Neural cell (in vitro differentiated cells): ENCODE data around the gene ZNRF1. TPM values are rescaled to one million over a fixed set of nuclear protein-coding genes. Genes with fewer than 3 reads are reported as not detected.

Experiments
- H2AFZ ChIP-seq: fragments of 200-600, 300-800 bp; sonication (generic), shearing (Covaris generic); 2 replicates; pipeline ENCODE4 v1.6.0; 2014; ENCODE audit warnings: low read depth, mild to moderate bottlenecking, antibody characterized with exemption, low read length, moderate library complexity
- H3F3A ChIP-seq: fragments of 200-600 bp; shearing (Covaris generic); 2 replicates; pipeline ENCODE4 v1.6.1; 2016; ENCODE audit warnings: mild to moderate bottlenecking, moderate library complexity, mixed read lengths, antibody characterized with exemption, low read length; ENCODE audit not compliant: insufficient read depth, poor library complexity, severe bottlenecking
- H3K27ac ChIP-seq: fragments of 200-600, 300-800 bp; sonication (generic), shearing (Covaris generic); 2 replicates; pipeline ENCODE4 v1.5.1; 2014; ENCODE audit warnings: mild to moderate bottlenecking, low read length, moderate library complexity
- H3K27me3 ChIP-seq: fragments of 300-800, 200-600 bp; sonication (generic), shearing (Covaris generic); 2 replicates; pipeline ENCODE4 v1.6.0; 2014; ENCODE audit warnings: mild to moderate bottlenecking, low read depth, low read length, moderate library complexity; ENCODE audit not compliant: insufficient read depth
- H3K36me3 ChIP-seq: fragments of 300-800, 200-600 bp; sonication (generic), shearing (Covaris generic); 2 replicates; pipeline ENCODE4 v1.5.1; 2014; ENCODE audit warnings: mild to moderate bottlenecking, antibody characterized with exemption, low read length, moderate library complexity; ENCODE audit not compliant: insufficient read depth
- H3K4me2 ChIP-seq: fragments of 300-800, 200-600 bp; sonication (generic), shearing (Covaris generic); 2 replicates; pipeline ENCODE4 v1.6.0; 2014; ENCODE audit warnings: mild to moderate bottlenecking, low read length
- H3K4me3 ChIP-seq: fragments of 300-800, 200-600 bp; sonication (generic), shearing (Covaris generic); 2 replicates; pipeline ENCODE4 v1.5.1; 2014; ENCODE audit warnings: mild to moderate bottlenecking, low read length, moderate library complexity
- H3K79me2 ChIP-seq: fragments of 200-600 bp; shearing (Covaris generic); replicated peaks from 2 replicates; pipeline ENCODE4 v1.6.0; 2014; ENCODE audit warnings: mild to moderate bottlenecking, low read length, moderate library complexity; ENCODE audit not compliant: insufficient read depth
- H3K9ac ChIP-seq: fragments of 300-800, 200-600 bp; sonication (generic), shearing (Covaris generic); 2 replicates; pipeline ENCODE4 v1.6.1; 2016; ENCODE audit warnings: mild to moderate bottlenecking, low read length, mixed read lengths
- H3K9me2 ChIP-seq: fragments of 200-600 bp; shearing (Covaris generic); 2 replicates; pipeline ENCODE4 v1.6.1; 2016; ENCODE audit warnings: mild to moderate bottlenecking, low read length, mixed read lengths; ENCODE audit not compliant: insufficient read depth
- H3K9me3 ChIP-seq: fragments of 200-600, 300-800 bp; sonication (generic), shearing (Covaris generic); 2 replicates; pipeline ENCODE4 v1.6.1; 2016; ENCODE audit warnings: mild to moderate bottlenecking, mixed run types, low read length, moderate library complexity, mixed read lengths
- H4K20me1 ChIP-seq: fragments of 200-600 bp; shearing (Covaris generic); 2 replicates; pipeline ENCODE4 v1.6.1; 2016; ENCODE audit warnings: mild to moderate bottlenecking, mixed run types; ENCODE audit not compliant: insufficient read depth
- CTCF ChIP-seq: fragments of 450-650 bp; IDR thresholded peaks from 2 replicates; pipeline ENCODE4 v1.5.1; 2014; ENCODE audit warnings: antibody characterized with exemption, mild to moderate bottlenecking, moderate library complexity; ENCODE audit not compliant: poor library complexity, severe bottlenecking
- EP300 ChIP-seq: fragments of 450-650 bp; conservative IDR thresholded peaks from 2 replicates; pipeline ENCODE4 v1.6.1; 2014; ENCODE audit warnings: antibody characterized with exemption, mild to moderate bottlenecking, moderate library complexity; ENCODE audit not compliant: poor library complexity, severe bottlenecking
- EZH2 ChIP-seq: fragments of 200-600, 300-800 bp; shearing (Covaris generic), sonication (generic); IDR thresholded peaks from 2 replicates; pipeline ENCODE4 v1.6.1; 2014; ENCODE audit warnings: antibody characterized with exemption, low read length, borderline replicate concordance, mild to moderate bottlenecking; ENCODE audit not compliant: insufficient read depth, poor library complexity, severe bottlenecking
- MXI1 ChIP-seq: fragments of 450-650 bp; conservative IDR thresholded peaks from 2 replicates; pipeline ENCODE4 v1.6.1; 2014; ENCODE audit warnings: antibody characterized with exemption, mild to moderate bottlenecking; ENCODE audit not compliant: poor library complexity, severe bottlenecking
- POLR2AphosphoS5 ChIP-seq: IDR thresholded peaks from 2 replicates; pipeline ENCODE4 v1.6.1; 2012
- RAD21 ChIP-seq: fragments of 450-650 bp; conservative IDR thresholded peaks from 2 replicates; pipeline ENCODE4 v1.6.1; 2014; ENCODE audit warnings: antibody characterized with exemption, mild to moderate bottlenecking, moderate library complexity
- REST ChIP-seq: IDR thresholded peaks from 2 replicates; pipeline ENCODE4 v1.6.1; 2012; ENCODE audit warnings: borderline replicate concordance
- SMC3 ChIP-seq: fragments of 450-650 bp; conservative IDR thresholded peaks from 2 replicates; pipeline ENCODE4 v1.6.1; 2014; ENCODE audit warnings: antibody characterized with exemption, mild to moderate bottlenecking, moderate library complexity; ENCODE audit not compliant: poor library complexity
- TAF1 ChIP-seq: IDR thresholded peaks from 2 replicates; pipeline ENCODE4 v1.6.1; 2012; ENCODE audit warnings: low read depth
- polyA plus RNA-seq: library from polyadenylated mRNA; depleted of rRNA; stranded (reverse); fragments of >200 nt; gene quantifications from 2 replicates; pipeline ENCODE4 v1.2.3, GENCODE V29; 2014

ZNRF1 gene
- polyA plus RNA-seq, 1 donor from 2014 or later, result 31.6 TPM

GRCh38 chr16:74984529-74985296 is 14.1 kb upstream of the ZNRF1 start, which contains the start of gene WDR59:
TSS of gene WDR59 (minus strand) at chr16:74985123. CDS start at chr16:74985017, 106 bp downstream.
- H3F3A ChIP-seq, result no peaks in the 10 kb centered on the region
- H3K4me3 ChIP-seq, result peak within 1 kb of the TSS; percentile 100
- H3K27ac ChIP-seq, result peak within 1 kb of the TSS; percentile 68

More at GRCh38 chr16:74984529-74985296, 14.1 kb upstream of the ZNRF1 start, which contains the start of gene WDR59:
- no peaks in the 10 kb centered on the region for H3K27me3 ChIP-seq
- H3K9ac ChIP-seq, result peak within 1 kb of the TSS; percentile 67
- no peaks in the 10 kb centered on the region for H3K36me3 ChIP-seq
- H2AFZ ChIP-seq, result peak within 1 kb of the TSS; percentile 91
- H3K9me2 ChIP-seq, result no peaks in the 10 kb centered on the region
- peak within 1 kb of the TSS; percentile 82 for H3K4me2 ChIP-seq
- no peaks in the 10 kb centered on the region for H4K20me1 ChIP-seq
- H3K79me2 ChIP-seq, result peaks cover 4% of the 10 kb centered on the region
- no peaks in the 10 kb centered on the region for H3K9me3 ChIP-seq
- TF ChIP-seq REST, result peak; percentile 19
- peak; percentile 85 for TF ChIP-seq POLR2AphosphoS5
- TF ChIP-seq CTCF, result no peak
- TF ChIP-seq TAF1, result no peak
- TF ChIP-seq EZH2, result no peak
- TF ChIP-seq SMC3, result peak; percentile 50
- no peak for TF ChIP-seq EP300
- peak; percentile 88 for TF ChIP-seq MXI1
- TF ChIP-seq RAD21, result peak; percentile 38
